HFFc6 (cell line): ENCODE data around the gene PLEKHA4. TPM values are rescaled to one million over a fixed set of nuclear protein-coding genes. Genes with fewer than 3 reads are reported as not detected.

Source experiments
- DNase-seq: peaks from one replicate; pipeline ENCODE4 v3.0.0-alpha.2; 2018
- H3K27ac Mint-ChIP-seq: 2 replicates; pipeline ENCODE4 v1.8.0; 2020; ENCODE audit warnings: mild to moderate bottlenecking, mixed read lengths
- H3K27me3 Mint-ChIP-seq: 2 replicates; pipeline ENCODE4 v1.8.0; 2021; ENCODE audit warnings: mild to moderate bottlenecking, moderate library complexity, mixed read lengths; ENCODE audit not compliant: insufficient read depth
- H3K36me3 Mint-ChIP-seq: 2 replicates; pipeline ENCODE4 v1.8.0; 2021; ENCODE audit warnings: low read depth, mixed read lengths
- H3K4me1 Mint-ChIP-seq: 2 replicates; pipeline ENCODE4 v1.8.0; 2020; ENCODE audit warnings: low read depth, mixed read lengths
- H3K4me3 Mint-ChIP-seq: 2 replicates; pipeline ENCODE4 v1.8.0; 2020; ENCODE audit warnings: mild to moderate bottlenecking, moderate library complexity, mixed read lengths
- H3K9me3 Mint-ChIP-seq: 2 replicates; pipeline ENCODE4 v1.8.0; 2020; ENCODE audit warnings: mild to moderate bottlenecking, mixed read lengths
- CTCF ChIP-seq: fragments of 200-600 bp; sonication (generic); IDR thresholded peaks from 2 replicates; pipeline ENCODE4 v1.5.0; 2021; ENCODE audit warnings: antibody characterized with exemption, mild to moderate bottlenecking
- total RNA-seq, 6 experiments: library from RNA; stranded (reverse); fragmentation: NEBNext Ultra II Directional; extraction: Animal tissue kit (Norgen Biotek cat#: 25700); gene quantifications; 2 replicates in 1 of 6; 3 replicates in 5 of 6; pipeline ENCODE4 v1.2.3, GENCODE V29; 2021

PLEKHA4 gene
- total RNA-seq, 6 experiments from 2014 or later: 7.7 to 15.1 (median 13.2) TPM

- peaks cover 6% of the 10 kb centered on the region for H3K27me3 Mint-ChIP-seq
- H3K4me3 Mint-ChIP-seq: no peak overlapping the region
- no peaks in the 10 kb centered on the region for H3K36me3 Mint-ChIP-seq
- H3K4me1 Mint-ChIP-seq: peaks cover 10% of the 10 kb centered on the region
- no peak for TF ChIP-seq CTCF
- no peak overlapping the region for H3K27ac Mint-ChIP-seq
- DNase-seq: no peak
- no peaks in the 10 kb centered on the region for H3K9me3 Mint-ChIP-seq
These were observed 50.1 kb downstream of the PLEKHA4 start for GRCh38 chr19:48818234-48818820.

- H3K9me3 Mint-ChIP-seq: no peaks in the 10 kb centered on the region
- H3K27me3 Mint-ChIP-seq: peaks cover 6% of the 10 kb centered on the region
- no peak overlapping the region for H3K27ac Mint-ChIP-seq
- H3K4me3 Mint-ChIP-seq: no peak overlapping the region
- no peak for TF ChIP-seq CTCF
- H3K36me3 Mint-ChIP-seq: no peaks in the 10 kb centered on the region
- no peak for DNase-seq
- H3K4me1 Mint-ChIP-seq: peaks cover 11% of the 10 kb centered on the region
These were observed 50.8 kb downstream of the PLEKHA4 start for GRCh38 chr19:48817585-48818124.

GRCh38 chr19:48815870-48816501 lies 52.4 kb downstream of the PLEKHA4 start:
- Mint-ChIP-seq H3K4me1 (peaks cover 18% of the 10 kb centered on the region), H3K27ac (no peak overlapping the region), H3K27me3 (peaks cover 6% of the 10 kb centered on the region), H3K36me3 (no peaks in the 10 kb centered on the region), H3K4me3 (no peak overlapping the region), H3K9me3 (no peaks in the 10 kb centered on the region)
- no peak for DNase-seq
- no peak for TF ChIP-seq CTCF

- H3K4me3 Mint-ChIP-seq: no peak overlapping the region
- H3K4me1 Mint-ChIP-seq: peaks cover 23% of the 10 kb centered on the region
- no peak for TF ChIP-seq CTCF
- H3K27ac Mint-ChIP-seq: no peak overlapping the region
- peaks cover 6% of the 10 kb centered on the region for H3K27me3 Mint-ChIP-seq
- H3K9me3 Mint-ChIP-seq: no peaks in the 10 kb centered on the region
- no peak for DNase-seq
- H3K36me3 Mint-ChIP-seq: no peaks in the 10 kb centered on the region
These were observed 53.5 kb downstream of the PLEKHA4 start for GRCh38 chr19:48814895-48815294.

GRCh38 chr19:48813123-48813913 lies 55.1 kb downstream of the PLEKHA4 start:
- peaks cover 20% of the 10 kb centered on the region for H3K4me1 Mint-ChIP-seq
- no peak overlapping the region for H3K4me3 Mint-ChIP-seq
- no peaks in the 10 kb centered on the region for H3K36me3 Mint-ChIP-seq
- H3K9me3 Mint-ChIP-seq: no peaks in the 10 kb centered on the region
- H3K27me3 Mint-ChIP-seq: peaks cover 4% of the 10 kb centered on the region
- peak; percentile 47; the same call in 1 of the 2 replicates for TF ChIP-seq CTCF
- no peak for DNase-seq
- H3K27ac Mint-ChIP-seq: no peak overlapping the region
